Mesenchymal stem cell (in vitro differentiated cells and primary cell): ENCODE data around the gene CGB1.
"Not testable (repeated sequence)": the region's sequence is repeated elsewhere in the genome, so short reads cannot be mapped to it uniquely, and the experiment has no call there.

Experiments used
- DNase-seq: peaks from one replicate; pipeline ENCODE4 v3.0.0-alpha.2; 2013
- H2AFZ ChIP-seq: one replicate; pipeline ENCODE4 v1.6.1; 2013; ENCODE audit warnings: low read depth, mild to moderate bottlenecking, control low read depth, inconsistent platforms, low read length, moderate library complexity
- H2AK5ac ChIP-seq: 2 replicates; pipeline ENCODE4 v1.6.1; 2013; ENCODE audit warnings: low read length, moderate library complexity, mild to moderate bottlenecking, inconsistent platforms; ENCODE audit not compliant: severe bottlenecking
- H2BK120ac ChIP-seq: one replicate; pipeline ENCODE4 v1.6.1; 2013; ENCODE audit warnings: low read depth, mild to moderate bottlenecking, inconsistent platforms, low read length, moderate library complexity
- H2BK12ac ChIP-seq, 2 experiments: one replicate each; pipeline ENCODE4 v1.6.1; 2013; ENCODE audit warnings: inconsistent platforms in 2 of 2, low read length in 2 of 2, mild to moderate bottlenecking in 2 of 2, moderate library complexity in 2 of 2, control low read depth in 1 of 2
- H2BK15ac ChIP-seq: one replicate; pipeline ENCODE4 v1.6.1; 2013; ENCODE audit warnings: mild to moderate bottlenecking, low read depth, inconsistent platforms; ENCODE audit not compliant: poor library complexity, severe bottlenecking
- H2BK5ac ChIP-seq: 2 replicates; pipeline ENCODE4 v1.6.1; 2013; ENCODE audit warnings: low read depth, mild to moderate bottlenecking, low read length, control low read depth, inconsistent platforms; ENCODE audit not compliant: poor library complexity, severe bottlenecking
- H3K14ac ChIP-seq, 2 experiments: one replicate each; pipeline ENCODE4 v1.6.1; 2013; ENCODE audit warnings: inconsistent platforms in 2 of 2, low read length in 2 of 2, control low read depth in 1 of 2, mild to moderate bottlenecking in 1 of 2, moderate library complexity in 1 of 2
- H3K18ac ChIP-seq, 2 experiments: one replicate each; pipeline ENCODE4 v1.6.1; 2013; ENCODE audit warnings: inconsistent platforms in 2 of 2, low read length in 2 of 2, control low read depth in 1 of 2, low read depth in 1 of 2, mild to moderate bottlenecking in 1 of 2
- H3K23ac ChIP-seq, 2 experiments: one replicate each; pipeline ENCODE4 v1.6.1; 2013; ENCODE audit warnings: inconsistent platforms in 2 of 2, low read length in 2 of 2, mild to moderate bottlenecking in 2 of 2, moderate library complexity in 2 of 2, control low read depth in 1 of 2
- H3K27ac ChIP-seq: 2 replicates; pipeline ENCODE4 v1.5.1; 2013; ENCODE audit warnings: mild to moderate bottlenecking, moderate library complexity, low read length, control low read depth, inconsistent platforms; ENCODE audit not compliant: poor library complexity, severe bottlenecking
- H3K27me3 ChIP-seq, 2 experiments: 2 replicates each; pipeline versions ENCODE4 v1.6.1 to v1.7.0; 2013; ENCODE audit warnings: low read length in 2 of 2, mild to moderate bottlenecking in 2 of 2, moderate library complexity in 2 of 2, control low read depth in 1 of 2, inconsistent platforms in 1 of 2; ENCODE audit not compliant: control insufficient read depth in 1 of 2, insufficient read depth in 1 of 2
- H3K36me3 ChIP-seq, 2 experiments: 2 replicates each; pipeline versions ENCODE4 v1.6.1 to v1.7.0; 2013; ENCODE audit warnings: low read length in 2 of 2, control low read depth in 1 of 2, inconsistent platforms in 1 of 2, low read depth in 1 of 2, mild to moderate bottlenecking in 1 of 2; ENCODE audit not compliant: insufficient read depth in 2 of 2, control insufficient read depth in 1 of 2
- H3K4ac ChIP-seq, 2 experiments: one replicate each; pipeline ENCODE4 v1.6.1; 2013; ENCODE audit warnings: inconsistent platforms in 2 of 2, low read length in 2 of 2, mild to moderate bottlenecking in 2 of 2, moderate library complexity in 2 of 2, control low read depth in 1 of 2, low read depth in 1 of 2
- H3K4me1 ChIP-seq: 2 replicates; pipeline ENCODE4 v1.6.1; 2013; ENCODE audit warnings: low read depth, low read length, control low read depth; ENCODE audit not compliant: control insufficient read depth, insufficient read depth
- H3K4me2 ChIP-seq: 2 replicates; pipeline ENCODE4 v1.6.1; 2013; ENCODE audit warnings: low read length, mild to moderate bottlenecking, inconsistent platforms; ENCODE audit not compliant: poor library complexity, severe bottlenecking
- H3K4me3 ChIP-seq, 2 experiments: 2 replicates each; pipeline versions ENCODE4 v1.5.1 to v1.7.0; 2013; ENCODE audit warnings: low read length in 2 of 2, mild to moderate bottlenecking in 2 of 2, control low read depth in 1 of 2, low read depth in 1 of 2; ENCODE audit not compliant: insufficient read depth in 1 of 2
- H3K79me1 ChIP-seq: replicated peaks from 2 replicates; pipeline ENCODE4 v1.6.1; 2013; ENCODE audit warnings: mild to moderate bottlenecking, control low read depth, low read length, inconsistent platforms; ENCODE audit not compliant: poor library complexity, severe bottlenecking
- H3K9ac ChIP-seq: 2 replicates; pipeline ENCODE4 v1.7.0; 2013; ENCODE audit warnings: mild to moderate bottlenecking, low read length, moderate library complexity
- H3K9me3 ChIP-seq: 2 replicates; pipeline ENCODE4 v1.7.0; 2013; ENCODE audit warnings: mild to moderate bottlenecking, low read length; ENCODE audit not compliant: control insufficient read depth
- H4K8ac ChIP-seq: one replicate; pipeline ENCODE4 v1.6.1; 2013; ENCODE audit warnings: inconsistent platforms, mild to moderate bottlenecking, low read length, moderate library complexity
- H4K91ac ChIP-seq: one replicate; pipeline ENCODE4 v1.6.1; 2013; ENCODE audit warnings: mild to moderate bottlenecking, low read length, inconsistent platforms
- WGBS: methylation state at CpG from one replicate; pipeline ENCODE4 v1.1.7; 2013; ENCODE audit warnings: mixed read lengths; 5-methylcytosine and 5-hydroxymethylcytosine counted together

Gene CGB1

GRCh38 chr19:49057636-49058234 lies 21.0 kb upstream of the CGB1 start, which contains the start of gene CGB7:
CGB7 (minus strand) TSS chr19:49057749; CDS start chr19:49055375, 2,374 bp downstream.
- Histone ChIP-seq H2BK15ac (peak within 1 kb of the TSS; percentile 48), H2BK12ac (peak within 1 kb of the TSS in 1 of 2 experiments; percentile 34), H3K9me3 (no peaks in the 10 kb centered on the region), H4K91ac (peak within 1 kb of the TSS; percentile 11), H4K8ac (peak within 1 kb of the TSS; percentile 12), H3K27me3 (peaks cover 14 to 62% of the 10 kb centered on the region in 2 experiments), H2AK5ac (no peak within 1 kb of the TSS), H2BK5ac (no peak within 1 kb of the TSS), H3K4ac (no peak within 1 kb of the TSS), H2BK120ac (peak within 1 kb of the TSS; percentile 34), H3K27ac (no peak within 1 kb of the TSS), H3K4me1 (peaks cover 17% of the 10 kb centered on the region), H3K36me3 (peaks cover 0 to 4% of the 10 kb centered on the region in 2 experiments), H3K14ac (peak within 1 kb of the TSS in 1 of 2 experiments; percentile 86), H3K4me2 (peak within 1 kb of the TSS; percentile 93), H3K9ac (peak within 1 kb of the TSS; percentile 54), H3K18ac (peak within 1 kb of the TSS; percentile 33 to 91), H3K23ac (no peak within 1 kb of the TSS), H2AFZ (peak within 1 kb of the TSS; percentile 82), H3K79me1 (peaks cover 3% of the 10 kb centered on the region), H3K4me3 (peak within 1 kb of the TSS; percentile 50 to 72)
- DNase-seq = peak; percentile 66
- 16% methylated on average over 28 of the region's 38 CpGs for WGBS

- WGBS = 18% methylated on average over 20 of the region's 34 CpGs
- H3K9ac ChIP-seq = peak overlapping the region; percentile 54
These were observed 20.4 kb upstream of the CGB1 start for GRCh38 chr19:49056902-49057596.

GRCh38 chr19:49056101-49056901 lies 19.6 kb upstream of the CGB1 start:
- Histone ChIP-seq H4K91ac (no peak overlapping the region), H3K4ac (no peak overlapping the region), H3K4me3 (peak overlapping the region; percentile 59 to 72), H2BK15ac (no peak overlapping the region), H4K8ac (peak overlapping the region; percentile 12), H2BK120ac (no peak overlapping the region), H3K23ac (no peak overlapping the region), H3K79me1 (peaks cover 3% of the 10 kb centered on the region), H3K27me3 (peaks cover 14 to 51% of the 10 kb centered on the region in 2 experiments), H2BK5ac (no peak overlapping the region), H2BK12ac (no peak overlapping the region), H3K4me1 (peaks cover 17% of the 10 kb centered on the region), H3K9ac (peak overlapping the region; percentile 54), H3K18ac (peak overlapping the region in 1 of 2 experiments; percentile 91), H3K9me3 (no peaks in the 10 kb centered on the region), H2AFZ (peak overlapping the region; percentile 82), H2AK5ac (no peak overlapping the region), H3K4me2 (peak overlapping the region; percentile 93), H3K14ac (peak overlapping the region in 1 of 2 experiments; percentile 86), H3K27ac (no peak overlapping the region), H3K36me3 (peaks cover 0 to under 1% of the 10 kb centered on the region in 2 experiments)
- 1% methylated on average over 63 of the region's 63 CpGs for WGBS
- DNase-seq = peak; percentile 65

More at GRCh38 chr19:49056902-49057596, 20.4 kb upstream of the CGB1 start:
- not testable (repeated sequence) for H2AK5ac ChIP-seq, DNase-seq, H4K91ac ChIP-seq, H2BK15ac ChIP-seq, H3K4ac ChIP-seq, H3K9me3 ChIP-seq, H3K36me3 ChIP-seq, H3K23ac ChIP-seq, H3K79me1 ChIP-seq, H3K27ac ChIP-seq, H2BK5ac ChIP-seq
- H3K14ac ChIP-seq = peak overlapping the region in 1 of 2 experiments; percentile 86
- H2AFZ ChIP-seq = peak overlapping the region; percentile 82
- H3K4me3 ChIP-seq = peak overlapping the region; percentile 11 to 72
- peak overlapping the region; percentile 12 for H4K8ac ChIP-seq
- peak overlapping the region; percentile 33 to 91 for H3K18ac ChIP-seq
- peak overlapping the region; percentile 93 for H3K4me2 ChIP-seq
- peak overlapping the region in 1 of 2 experiments; percentile 34 for H2BK12ac ChIP-seq
- H3K4me1 ChIP-seq = peaks cover 17% of the 10 kb centered on the region
- peaks cover 14 to 57% of the 10 kb centered on the region in 2 experiments for H3K27me3 ChIP-seq
- peak overlapping the region; percentile 5 for H2BK120ac ChIP-seq
